Prostate gland (tissue), 2 donors: ENCODE data around the gene TAOK1.

ENCODE experiments used
- CTCF ChIP-seq, 4 experiments: fragments of 200-600 bp in 2 of 4; fragments of 450-650 bp in 2 of 4; sonication (generic) in 2 of 4; IDR thresholded peaks; 1 replicate in 3 of 4; 2 replicates in 1 of 4; pipeline ENCODE4 v1.5.1; 2016 to 2019; ENCODE audit warnings: antibody characterized with exemption in 4 of 4, mild to moderate bottlenecking in 2 of 4, moderate library complexity in 2 of 4
- POLR2A ChIP-seq: fragments of 450-650 bp; IDR thresholded peaks from one replicate; pipeline ENCODE4 v1.6.1; 2016; ENCODE audit warnings: antibody characterized with exemption, mild to moderate bottlenecking

- TF ChIP-seq POLR2A = no peak
- no peak for TF ChIP-seq CTCF (IDR thresholded peaks at IDR 0.05)
Observed at GRCh38 chr17:29560316-29560715, 170.2 kb downstream of the TAOK1 start.
